ENCODE results near the gene GABBR2.
"Not testable (repeated sequence)": the region's sequence is repeated elsewhere in the genome, so short reads cannot be mapped to it uniquely, and the experiment has no call there.

GABBR2 gene

GRCh38 chr9:98536542-98537173 lies 172.1 kb downstream of the GABBR2 start:
- DNase-seq, result peak; percentile 73

DNA sequence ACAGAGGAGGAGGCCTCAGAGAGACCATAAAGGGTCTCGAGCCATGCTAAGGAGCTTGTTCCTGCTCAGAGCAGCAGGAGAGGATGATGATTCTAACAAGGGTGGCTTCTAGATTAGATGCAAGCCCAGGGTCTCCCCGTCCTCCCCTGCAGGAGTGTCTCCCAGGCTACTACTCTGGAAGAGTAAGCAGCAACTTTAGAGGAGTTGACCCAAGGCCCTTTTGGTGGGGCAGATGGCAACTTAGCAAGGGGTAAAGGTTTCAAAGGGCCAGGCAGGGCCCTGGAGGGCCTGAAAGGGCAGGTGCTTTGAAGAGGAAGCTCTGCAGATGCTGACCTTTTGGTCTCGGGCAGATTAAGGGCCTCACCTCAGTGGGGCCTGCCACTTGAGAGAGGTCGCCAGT lies 174.9 kb downstream of the GABBR2 start:
- DNase-seq, result no peak

- no peak for DNase-seq
Measured at GRCh38 chr9:98533132-98533531, 175.6 kb downstream of the GABBR2 start.

DNA sequence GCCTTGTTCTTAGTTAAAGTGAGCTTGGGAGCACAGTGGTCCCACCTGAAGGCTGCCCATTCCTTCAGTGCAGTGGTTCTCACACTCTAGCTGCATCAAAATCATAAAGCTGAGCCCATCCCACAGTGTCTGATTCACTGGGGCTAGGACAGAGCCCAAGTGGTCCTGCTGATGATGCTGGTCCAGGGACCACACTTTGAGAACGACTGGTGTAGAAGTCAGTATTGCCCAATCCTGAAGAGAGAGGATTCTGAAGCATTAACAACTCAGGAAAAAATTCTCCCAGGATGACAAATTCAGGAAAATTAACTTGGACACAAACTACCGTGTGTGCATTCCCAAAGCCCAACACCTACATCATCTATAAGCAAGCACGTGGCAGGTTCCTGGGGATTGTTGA lies 176.2 kb downstream of the GABBR2 start:
- no peak for DNase-seq

DNA sequence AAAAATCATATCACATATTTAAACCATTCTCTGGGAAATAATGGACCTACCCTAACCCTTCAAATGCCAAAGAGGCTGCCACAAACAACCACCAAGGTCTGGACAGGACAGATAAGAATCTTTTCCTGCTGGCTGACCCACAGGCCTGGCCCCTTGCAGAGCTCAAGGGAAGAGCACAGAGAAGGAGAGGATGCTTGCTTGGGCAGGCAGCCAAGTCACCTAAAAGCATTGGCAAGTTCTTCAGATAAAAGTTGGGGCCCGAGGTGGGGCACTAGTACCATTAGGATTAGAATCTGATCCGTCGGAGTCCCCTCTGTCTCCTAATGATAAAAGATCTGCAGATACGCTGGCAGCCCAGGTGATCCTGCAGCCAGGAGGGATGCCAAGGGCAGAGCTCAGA lies 176.6 kb downstream of the GABBR2 start:
- no peak for DNase-seq

- DNase-seq, result no peak
Measured at GRCh38 chr9:98530806-98531386, 177.8 kb downstream of the GABBR2 start.

GRCh38 chr9:98530275-98530674 lies 178.5 kb downstream of the GABBR2 start:
- no peak for DNase-seq

DNA sequence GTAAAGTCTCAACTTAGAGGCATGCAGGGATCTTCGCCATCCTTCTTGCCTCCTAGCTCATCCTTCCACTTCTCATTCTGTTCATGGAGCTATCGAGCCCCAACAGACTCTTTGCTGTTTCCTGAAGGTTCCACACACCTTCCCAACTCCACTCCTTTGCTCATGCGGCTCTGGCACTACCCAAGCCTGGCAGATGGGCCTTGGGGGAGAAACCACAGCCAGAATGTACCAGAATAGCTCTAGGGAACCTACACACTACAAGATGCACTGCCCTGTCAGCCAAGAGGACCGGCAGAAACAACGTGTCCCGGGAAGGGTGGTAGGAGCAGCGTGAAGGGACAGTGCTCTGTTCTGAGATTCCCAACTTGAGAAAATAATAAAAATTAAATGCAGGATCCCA lies 178.9 kb downstream of the GABBR2 start:
- DNase-seq, result no peak

GRCh38 chr9:98523231-98523901 lies 185.4 kb downstream of the GABBR2 start:
- DNase-seq, result no peak

- DNase-seq, result no peak
Measured at GRCh38 chr9:98522487-98522886, 186.2 kb downstream of the GABBR2 start.

DNA sequence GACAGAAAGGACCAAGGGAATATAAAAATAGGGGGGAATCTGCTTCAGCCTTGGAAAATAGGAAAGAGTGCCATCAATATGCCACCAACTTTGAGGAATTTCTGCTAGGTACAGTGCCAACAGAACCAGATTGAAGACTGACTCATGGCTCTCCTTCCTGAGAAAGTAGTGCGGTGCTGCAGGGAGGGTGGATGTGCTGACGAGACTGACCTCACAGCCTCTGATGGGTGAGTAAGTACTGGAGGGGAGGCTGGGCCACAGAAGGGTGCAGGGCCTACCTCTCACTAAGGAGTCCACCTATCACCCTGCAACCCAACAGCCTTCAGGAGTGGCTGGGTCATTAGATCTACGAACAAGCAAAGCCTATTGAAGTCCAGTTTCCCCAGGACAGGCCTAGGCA lies 187.6 kb downstream of the GABBR2 start:
- DNase-seq, result no peak

GRCh38 chr9:98520221-98520960 lies 188.3 kb downstream of the GABBR2 start:
- no peak for DNase-seq

DNA sequence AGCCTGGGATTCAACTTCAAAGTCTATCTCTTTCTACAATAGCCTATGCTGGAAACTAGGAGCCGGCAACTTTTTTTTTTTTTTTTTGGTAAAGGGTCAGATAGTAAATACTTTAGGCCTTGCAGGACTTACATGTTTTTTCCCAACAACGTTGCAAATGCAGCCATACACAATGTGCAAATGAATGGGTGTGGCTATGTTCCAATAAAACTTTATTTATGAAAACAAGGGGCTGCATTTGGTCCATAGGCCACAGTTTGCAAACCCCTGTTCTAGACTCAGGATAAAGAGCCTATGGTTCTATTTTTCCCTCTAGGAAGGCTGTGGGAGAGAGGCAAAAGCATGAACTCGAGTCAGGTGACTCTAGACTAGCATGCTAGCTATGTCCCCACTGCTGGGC lies 189.1 kb downstream of the GABBR2 start:
- DNase-seq, result no peak

GRCh38 chr9:98518556-98518955 lies 190.2 kb downstream of the GABBR2 start:
- no peak for DNase-seq

DNA sequence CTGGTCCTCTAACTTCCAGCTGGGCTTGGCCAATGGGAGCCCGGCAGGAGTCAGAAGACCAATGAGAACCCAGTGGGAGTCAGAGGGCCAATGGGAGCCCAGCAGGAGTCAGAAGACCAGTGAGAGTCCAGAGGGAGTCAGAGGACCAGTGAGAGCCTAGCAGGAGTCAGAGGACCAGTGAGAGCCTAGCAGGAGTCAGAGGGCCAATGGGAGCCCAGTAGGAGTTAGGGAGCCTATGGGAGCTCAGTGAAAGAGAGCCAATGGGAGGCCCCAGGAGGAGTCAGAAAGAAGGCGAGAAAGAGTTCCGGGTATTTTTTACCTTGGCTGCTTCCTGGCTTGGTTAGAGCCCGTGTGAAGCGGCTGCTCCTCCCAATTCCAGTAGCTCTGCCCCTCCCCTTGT lies 191.0 kb downstream of the GABBR2 start:
- no peak for DNase-seq

- no peak for DNase-seq
Measured at GRCh38 chr9:98516897-98517503, 191.7 kb downstream of the GABBR2 start.

GRCh38 chr9:98516205-98516896 lies 192.4 kb downstream of the GABBR2 start:
- DNase-seq, result no peak

DNA sequence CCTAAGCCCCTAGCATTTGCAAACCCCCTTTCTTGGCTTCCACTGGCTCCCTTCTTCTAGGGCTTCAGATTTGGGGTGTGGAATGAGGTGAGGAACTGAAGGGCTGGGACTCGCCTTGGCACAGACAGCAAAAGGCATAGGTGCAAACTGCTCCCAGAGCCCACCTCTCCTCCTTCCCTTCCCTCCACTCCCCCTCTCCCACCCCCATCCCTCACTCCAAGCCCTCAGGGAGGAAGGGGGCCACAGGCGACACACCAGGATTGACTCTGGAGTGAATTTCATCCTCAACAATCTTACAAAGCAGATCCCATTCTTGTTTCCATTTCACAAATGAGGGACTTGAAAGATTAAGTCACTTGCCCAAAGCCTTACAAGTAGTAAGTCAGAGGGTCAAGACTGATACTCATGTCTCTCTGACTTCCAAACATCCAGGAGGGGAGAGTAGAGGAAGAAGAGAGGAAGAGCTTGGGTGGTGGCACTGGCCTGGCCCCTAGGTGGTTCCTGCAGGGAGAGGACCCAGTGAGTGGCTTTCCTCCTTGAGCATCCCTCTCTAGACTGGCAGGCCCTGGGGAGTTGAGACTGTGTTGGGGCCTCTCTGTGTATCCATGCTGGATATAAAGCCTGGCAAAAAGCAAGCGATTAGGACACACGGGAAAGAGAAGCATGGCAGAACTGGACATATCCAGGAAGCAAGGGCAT lies 193.1 kb downstream of the GABBR2 start:
- DNase-seq, result no peak

DNA sequence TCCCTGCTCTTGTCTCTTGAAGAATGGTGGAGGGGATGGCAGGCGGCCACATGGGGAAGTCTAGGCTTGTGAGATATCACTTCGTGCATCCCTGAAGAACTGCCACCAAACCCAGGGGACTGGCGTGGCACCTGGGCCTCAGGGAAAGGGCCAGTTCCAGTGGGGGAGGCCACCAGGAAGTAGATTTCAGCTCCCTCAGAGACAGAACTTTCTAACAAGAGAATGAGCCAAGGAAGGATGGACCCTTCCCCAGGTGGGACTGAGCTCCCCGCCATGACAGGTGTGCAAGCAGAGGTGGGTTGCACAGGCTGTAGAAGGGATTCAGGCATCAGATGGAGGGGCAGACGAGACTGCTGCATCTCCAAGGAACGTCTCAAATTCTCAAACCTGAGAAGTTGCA lies 193.9 kb downstream of the GABBR2 start:
- DNase-seq, result no peak

- DNase-seq, result not testable (repeated sequence)
Measured at GRCh38 chr9:98508217-98508919, 200.4 kb downstream of the GABBR2 start.

GRCh38 chr9:98506422-98507054 lies 202.2 kb downstream of the GABBR2 start:
- peak; percentile 33 for DNase-seq

Data from activated CD8-positive, alpha-beta memory T cell treated with anti-CD3 and anti-CD28 coated beads, Interleukin-2, amount 50 U/mL, for 48 hours (primary cell).